HG02870 (cell line): ENCODE data around the gene SAMD5.

ENCODE experiments used
- ATAC-seq: cut with Tn5 transposase; IDR thresholded peaks from one replicate; pipeline ENCODE4 v1.9.1; 2021; ENCODE audit warnings: mild to moderate bottlenecking, moderate library complexity; ENCODE audit not compliant: unreplicated experiment

SAMD5 gene

GRCh38 chr6:147617366-147617765 lies 108.9 kb downstream of the SAMD5 start:
- no peak for ATAC-seq

- no peak for ATAC-seq
These were observed 110.0 kb downstream of the SAMD5 start for GRCh38 chr6:147618457-147618856.

GRCh38 chr6:147618927-147619326 lies 110.4 kb downstream of the SAMD5 start:
- no peak for ATAC-seq
